ENCODE measurements around the gene KIAA1217.

The KIAA1217 gene

DNA sequence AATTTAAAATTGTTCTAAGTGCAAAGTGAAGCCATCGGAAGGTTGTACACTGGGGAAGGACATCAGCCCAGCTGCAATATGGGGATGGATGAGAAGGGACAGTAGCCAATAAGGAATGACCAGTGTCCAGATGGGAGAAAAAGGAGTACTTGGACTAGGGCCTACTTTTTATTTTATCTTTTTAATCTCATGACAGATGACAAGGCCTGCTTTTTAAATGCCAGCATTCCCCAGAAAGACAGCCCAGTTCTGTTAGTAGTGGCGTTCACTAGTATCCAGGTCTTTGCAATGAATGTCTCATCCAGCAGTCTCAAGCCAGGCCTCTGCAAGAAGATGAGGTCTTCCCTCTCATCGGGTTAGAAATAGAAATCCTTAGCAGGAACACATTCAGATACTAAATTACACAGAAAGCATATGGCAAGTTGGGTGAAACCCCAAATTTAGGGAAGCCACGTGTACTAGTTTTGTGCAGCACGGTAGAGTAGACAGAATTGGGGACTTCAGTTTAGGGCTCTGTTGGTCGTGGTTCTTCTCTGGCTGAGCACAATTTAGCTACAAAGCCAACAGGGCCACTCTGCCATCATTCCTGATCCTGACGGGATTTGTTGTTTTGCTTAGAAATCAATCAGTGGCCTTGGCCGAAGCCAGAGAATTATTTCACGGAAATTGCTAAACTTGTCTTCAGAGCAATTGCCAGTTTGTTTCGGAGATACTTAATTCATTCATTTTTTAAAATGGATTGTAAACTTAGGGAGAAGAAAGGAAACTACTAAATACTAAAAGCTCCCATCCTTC, 286.9 kb downstream of the KIAA1217 start:
- no peaks in the 10 kb centered on the region for H3K9me2 ChIP-seq (replicated peaks; ENCODE audit: insufficient read depth, low read length)
- no peaks in the 10 kb centered on the region for H3K27me3 ChIP-seq (ENCODE audit: low read length)
- H3K36me3 ChIP-seq (ENCODE audit: low read length) = no peaks in the 10 kb centered on the region

GRCh38 chr10:24496906-24497305, 288.0 kb downstream of the KIAA1217 start:
- H3K79me2 ChIP-seq (ENCODE audit: insufficient read depth, low read length) = no peaks in the 10 kb centered on the region
- no peaks in the 10 kb centered on the region for H4K20me1 ChIP-seq (ENCODE audit: low read depth, low read length)
- H3F3A ChIP-seq (ENCODE audit: insufficient read depth) = no peaks in the 10 kb centered on the region
- no peaks in the 10 kb centered on the region for H3K36me3 ChIP-seq (ENCODE audit: low read length)
- H3K27me3 ChIP-seq (ENCODE audit: low read length) = no peaks in the 10 kb centered on the region
- TF ChIP-seq CTCF (IDR thresholded peaks at IDR 0.05; ENCODE audit: insufficient read depth, low read length, poor library complexity, severe bottlenecking) = no peak
- no peak for TF ChIP-seq EZH2phosphoT487 (conservative IDR thresholded peaks at IDR 0.05; ENCODE audit: low read length)
- no peaks in the 10 kb centered on the region for H3K9me3 ChIP-seq (ENCODE audit: insufficient read depth, low read length)
- no peak overlapping the region for H3K9ac ChIP-seq (ENCODE audit: low read length)
- H3K9me2 ChIP-seq (replicated peaks; ENCODE audit: insufficient read depth, low read length) = no peaks in the 10 kb centered on the region
- no peak overlapping the region for H3K4me2 ChIP-seq (ENCODE audit: low read depth, low read length, poor library complexity, severe bottlenecking)
- H3K4me3 ChIP-seq (ENCODE audit: insufficient read depth, low read length, poor library complexity, severe bottlenecking) = no peak overlapping the region
- no peak overlapping the region for H3K27ac ChIP-seq (ENCODE audit: low read depth, low read length)
- no peak overlapping the region for H2AFZ ChIP-seq (ENCODE audit: low read depth, low read length, severe bottlenecking)

More for the DNA sequence above, 286.9 kb downstream of the KIAA1217 start:
- no peaks in the 10 kb centered on the region for H3K9me3 ChIP-seq (ENCODE audit: insufficient read depth, low read length)
- H3K4me3 ChIP-seq (ENCODE audit: insufficient read depth, low read length, poor library complexity, severe bottlenecking) = no peak overlapping the region
- H4K20me1 ChIP-seq (ENCODE audit: low read depth, low read length) = no peaks in the 10 kb centered on the region
- TF ChIP-seq EZH2phosphoT487 (conservative IDR thresholded peaks at IDR 0.05; ENCODE audit: low read length) = no peak
- no peak overlapping the region for H2AFZ ChIP-seq (ENCODE audit: low read depth, low read length, severe bottlenecking)
- no peak overlapping the region for H3K27ac ChIP-seq (ENCODE audit: low read depth, low read length)
- no peak overlapping the region for H3K9ac ChIP-seq (ENCODE audit: low read length)
- H3K4me2 ChIP-seq (ENCODE audit: low read depth, low read length, poor library complexity, severe bottlenecking) = no peak overlapping the region
- H3F3A ChIP-seq (ENCODE audit: insufficient read depth) = no peaks in the 10 kb centered on the region
- H3K79me2 ChIP-seq (ENCODE audit: insufficient read depth, low read length) = no peaks in the 10 kb centered on the region

GRCh38 chr10:24501056-24501711, 292.2 kb downstream of the KIAA1217 start:
- Histone ChIP-seq H4K20me1 (ENCODE audit: low read depth, low read length) (no peaks in the 10 kb centered on the region), H3K4me3 (ENCODE audit: insufficient read depth, low read length, poor library complexity, severe bottlenecking) (no peak overlapping the region), H3K9me3 (ENCODE audit: insufficient read depth, low read length) (no peaks in the 10 kb centered on the region), H3K27ac (ENCODE audit: low read depth, low read length) (no peak overlapping the region), H2AFZ (ENCODE audit: low read depth, low read length, severe bottlenecking) (no peak overlapping the region), H3K79me2 (ENCODE audit: insufficient read depth, low read length) (no peaks in the 10 kb centered on the region), H3K9me2 (replicated peaks; ENCODE audit: insufficient read depth, low read length) (no peaks in the 10 kb centered on the region), H3F3A (ENCODE audit: insufficient read depth) (no peaks in the 10 kb centered on the region), H3K4me2 (ENCODE audit: low read depth, low read length, poor library complexity, severe bottlenecking) (no peak overlapping the region), H3K36me3 (ENCODE audit: low read length) (no peaks in the 10 kb centered on the region), H3K9ac (ENCODE audit: low read length) (no peak overlapping the region), H3K27me3 (ENCODE audit: low read length) (no peaks in the 10 kb centered on the region)
- TF ChIP-seq CTCF (IDR thresholded peaks at IDR 0.05; ENCODE audit: insufficient read depth, low read length, poor library complexity, severe bottlenecking) (no peak), EZH2phosphoT487 (conservative IDR thresholded peaks at IDR 0.05; ENCODE audit: low read length) (no peak)

GRCh38 chr10:24502006-24502405, 293.1 kb downstream of the KIAA1217 start:
- Histone ChIP-seq H3K9ac (ENCODE audit: low read length) (no peak overlapping the region), H3K4me2 (ENCODE audit: low read depth, low read length, poor library complexity, severe bottlenecking) (no peak overlapping the region), H3K4me3 (ENCODE audit: insufficient read depth, low read length, poor library complexity, severe bottlenecking) (no peak overlapping the region), H3K79me2 (ENCODE audit: insufficient read depth, low read length) (no peaks in the 10 kb centered on the region), H2AFZ (ENCODE audit: low read depth, low read length, severe bottlenecking) (no peak overlapping the region), H3K9me3 (ENCODE audit: insufficient read depth, low read length) (no peaks in the 10 kb centered on the region), H3K36me3 (ENCODE audit: low read length) (no peaks in the 10 kb centered on the region), H3K9me2 (replicated peaks; ENCODE audit: insufficient read depth, low read length) (no peaks in the 10 kb centered on the region), H3K27me3 (ENCODE audit: low read length) (no peaks in the 10 kb centered on the region), H3K27ac (ENCODE audit: low read depth, low read length) (no peak overlapping the region), H4K20me1 (ENCODE audit: low read depth, low read length) (no peaks in the 10 kb centered on the region), H3F3A (ENCODE audit: insufficient read depth) (no peaks in the 10 kb centered on the region)
- no peak for TF ChIP-seq CTCF (IDR thresholded peaks at IDR 0.05; ENCODE audit: insufficient read depth, low read length, poor library complexity, severe bottlenecking)
- TF ChIP-seq EZH2phosphoT487 (conservative IDR thresholded peaks at IDR 0.05; ENCODE audit: low read length) = no peak
